Neural cell (in vitro differentiated cells): ENCODE data around the gene PRKG1.

Source experiments
- CTCF ChIP-seq: fragments of 450-650 bp; IDR thresholded peaks from 2 replicates; pipeline ENCODE4 v1.5.1; 2014; ENCODE audit warnings: antibody characterized with exemption, mild to moderate bottlenecking, moderate library complexity; ENCODE audit not compliant: poor library complexity, severe bottlenecking
- REST ChIP-seq: IDR thresholded peaks from 2 replicates; pipeline ENCODE4 v1.6.1; 2012; ENCODE audit warnings: borderline replicate concordance

GRCh38 chr10:51832652-51833383, 758.5 kb downstream of the PRKG1 start:
- TF ChIP-seq REST (no peak), CTCF (no peak)
